NB4 (cell line): ENCODE measurements around the gene MMP23B.
A peak's percentile ranks its signal among the peaks of the same experiment; 100 is the strongest.
"Not testable (repeated sequence)": the region's sequence is repeated elsewhere in the genome, so short reads cannot be mapped to it uniquely, and the experiment has no call there.

Experiments
- DNase-seq: peaks from one replicate; pipeline ENCODE4 v3.0.0; 2010; ENCODE audit warnings: low read depth
- H3K4me3 ChIP-seq: one replicate; pipeline ENCODE4 v1.5.1; 2011; ENCODE audit warnings: mild to moderate bottlenecking, low read depth, low read length, moderate library complexity
- CTCF ChIP-seq: IDR thresholded peaks from one replicate; pipeline ENCODE4 v1.5.1; 2012; ENCODE audit warnings: low read depth, low read length
- MYC ChIP-seq: IDR thresholded peaks from 2 replicates; pipeline ENCODE4 v1.6.1; 2011; ENCODE audit warnings: low read depth, low read length
- POLR2A ChIP-seq: IDR thresholded peaks from 2 replicates; pipeline ENCODE4 v1.6.1; 2011; ENCODE audit warnings: mild to moderate bottlenecking; ENCODE audit not compliant: insufficient read length; ENCODE audit errors: extremely low read depth
- TF ChIP-seq, protein P1 (sequence below): IDR thresholded peaks from 2 replicates; pipeline ENCODE4 v1.6.1; 2011; ENCODE audit warnings: low read depth, low read length

The MMP23B gene

GRCh38 chr1:1631782-1632420, at the start of gene MMP23B:
Gene MMP23B, plus strand, starts transcription at chr1:1632173. Its CDS starts 46 bp downstream, at chr1:1632219.
- no peak for TF ChIP-seq CTCF
- TF ChIP-seq POLR2A, result no peak
- TF ChIP-seq, protein P1, sequence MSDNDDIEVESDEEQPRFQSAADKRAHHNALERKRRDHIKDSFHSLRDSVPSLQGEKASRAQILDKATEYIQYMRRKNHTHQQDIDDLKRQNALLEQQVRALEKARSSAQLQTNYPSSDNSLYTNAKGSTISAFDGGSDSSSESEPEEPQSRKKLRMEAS, result no peak
- no peak for TF ChIP-seq MYC
- no peak within 1 kb of the TSS for H3K4me3 ChIP-seq
- peak; percentile 38 for DNase-seq

GRCh38 chr1:1582585-1583346, 49.2 kb upstream of the MMP23B start:
- DNase-seq, result no peak

GRCh38 chr1:1583347-1584010, 48.5 kb upstream of the MMP23B start:
- TF ChIP-seq POLR2A, result no peak
- no peak for TF ChIP-seq MYC
- TF ChIP-seq, protein P1, result no peak
- no peak for DNase-seq
- no peak overlapping the region for H3K4me3 ChIP-seq

More at GRCh38 chr1:1582585-1583346, 49.2 kb upstream of the MMP23B start:
- TF ChIP-seq, protein P1, result no peak
- TF ChIP-seq MYC, result no peak
- no peak for TF ChIP-seq CTCF
- TF ChIP-seq POLR2A, result no peak
- no peak overlapping the region for H3K4me3 ChIP-seq

GRCh38 chr1:1591452-1591851, 40.5 kb upstream of the MMP23B start:
- TF ChIP-seq, protein P1, result no peak
- TF ChIP-seq MYC (no peak), CTCF (no peak), POLR2A (no peak)
- no peak overlapping the region for H3K4me3 ChIP-seq
- DNase-seq, result no peak

GRCh38 chr1:1593834-1594601, 38.0 kb upstream of the MMP23B start:
- no peak overlapping the region for H3K4me3 ChIP-seq
- DNase-seq, result no peak
- no peak for TF ChIP-seq POLR2A

DNA sequence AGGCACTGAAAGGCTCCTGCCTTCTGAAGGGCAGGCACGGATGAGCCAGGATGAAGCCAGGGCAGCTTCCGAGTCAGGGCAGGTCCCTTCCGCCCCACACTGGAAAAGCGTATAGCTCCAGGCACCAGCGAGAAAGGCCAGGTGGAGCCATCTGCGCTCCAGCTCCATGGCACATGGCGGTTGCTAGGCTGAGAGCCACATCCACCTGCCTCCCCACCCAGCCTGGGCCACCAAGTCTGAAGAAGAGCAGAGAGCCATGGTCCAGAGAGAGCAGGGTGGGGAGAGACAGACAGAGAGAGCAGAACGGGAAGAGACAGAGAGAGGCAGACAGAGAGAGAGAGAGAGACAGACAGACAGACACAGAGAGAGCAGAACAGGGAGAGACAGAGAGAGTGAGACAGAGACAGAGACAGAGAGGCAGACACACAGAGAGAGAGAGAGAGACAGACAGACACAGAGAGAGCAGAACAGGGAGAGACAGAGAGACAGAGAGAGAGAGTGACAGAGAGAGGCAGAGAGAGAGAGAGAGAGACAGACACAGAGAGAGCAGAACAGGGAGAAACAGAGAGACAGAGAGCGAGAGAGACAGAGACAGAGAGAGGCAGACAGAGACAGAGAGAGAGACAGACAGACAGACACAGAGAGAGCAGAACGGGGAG, 37.2 kb upstream of the MMP23B start:
- no peak for DNase-seq
- TF ChIP-seq MYC (no peak), CTCF (no peak), POLR2A (no peak)
- TF ChIP-seq, protein P1, result no peak
- H3K4me3 ChIP-seq, result no peak overlapping the region

- not testable (repeated sequence) for DNase-seq, H3K4me3 ChIP-seq
Observed at GRCh38 chr1:1595341-1595740, 36.6 kb upstream of the MMP23B start.
